ENCODE data around the gene TRAPPC11.

- TF ChIP-seq POLR2AphosphoS5 (IDR thresholded peaks at IDR 0.05; ENCODE audit: low read depth, low read length): no peak
- TF ChIP-seq POLR2A (IDR thresholded peaks at IDR 0.05; ENCODE audit: low read depth, low read length): no peak
- TF ChIP-seq TAF1 (IDR thresholded peaks at IDR 0.05; ENCODE audit: borderline replicate concordance, low read depth, low read length): no peak
Observed at GRCh38 chr4:183738961-183739360, 79.9 kb downstream of the TRAPPC11 start.
